ENCODE results near the gene CCDC6. TPM values are rescaled to one million over a fixed set of nuclear protein-coding genes. Genes with fewer than 3 reads are reported as not detected.

CCDC6 gene
- total RNA-seq, 1 experiment from 2014 or later = 91.9 TPM

DNA sequence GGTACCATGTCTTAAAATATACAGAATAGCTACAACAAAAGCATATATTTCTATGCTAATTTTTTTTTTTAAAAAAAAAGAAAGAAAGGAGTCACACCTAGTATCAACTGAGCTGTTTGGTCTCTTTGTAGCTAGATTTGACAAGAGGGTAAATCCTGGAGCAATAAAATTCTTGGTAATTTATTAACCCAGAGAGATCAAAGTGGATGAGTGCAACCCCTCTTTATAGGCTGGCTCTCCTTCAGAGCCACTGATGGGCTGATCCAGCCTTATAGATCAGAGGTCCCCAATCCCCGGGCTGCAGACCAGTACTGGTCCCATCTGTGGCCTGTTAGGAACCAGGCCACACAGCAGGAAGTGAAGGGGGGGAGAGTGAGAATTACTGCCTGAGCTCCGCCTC is 133.3 kb downstream of the CCDC6 start:
- intact Hi-C loops (cut with micrococcal nuclease; ENCODE audit: unreplicated experiment) = no loop called here
- Histone ChIP-seq H3K4me3 (no peak overlapping the region), H3K27me3 (ENCODE audit: insufficient read depth, low read depth) (no peaks in the 10 kb centered on the region), H3F3A (ENCODE audit: insufficient read depth, low read depth) (no peaks in the 10 kb centered on the region), H4K20me1 (ENCODE audit: insufficient read depth) (no peaks in the 10 kb centered on the region), H3K36me3 (ENCODE audit: low read depth) (no peaks in the 10 kb centered on the region), H3K4me1 (replicated peaks; ENCODE audit: insufficient read depth) (no peaks in the 10 kb centered on the region), H3K27ac (no peak overlapping the region), H3K4me2 (no peak overlapping the region), H3K79me2 (ENCODE audit: low read depth) (no peaks in the 10 kb centered on the region), H2AFZ (no peak overlapping the region), H3K9me2 (ENCODE audit: insufficient read depth) (no peaks in the 10 kb centered on the region; the same call in 1 of the 2 replicates), H3K9me3 (ENCODE audit: insufficient read depth, low read depth) (no peaks in the 10 kb centered on the region)
- TF ChIP-seq CTCF (conservative IDR thresholded peaks at IDR 0.05) = no peak
- TF ChIP-seq EZH2 (IDR thresholded peaks at IDR 0.05; ENCODE audit: low read depth) = no peak
- no TSS peak for BruUV-seq (replicated peaks)
- CTCF ChIA-PET = no interaction called here
- POLR2A ChIA-PET (ENCODE audit: unreplicated experiment) = no interaction called here
- DNase-seq = no peak

- ChIA-PET POLR2A (ENCODE audit: unreplicated experiment) (no interaction called here), CTCF (no interaction called here)
- no peaks in the 10 kb centered on the region; the same call in 1 of the 2 replicates for H3K9me2 ChIP-seq (ENCODE audit: insufficient read depth)
- H3K9me3 ChIP-seq (ENCODE audit: insufficient read depth, low read depth) = no peaks in the 10 kb centered on the region
- H3K4me3 ChIP-seq = no peak overlapping the region
- no peaks in the 10 kb centered on the region for H4K20me1 ChIP-seq (ENCODE audit: insufficient read depth)
- BruUV-seq (replicated peaks) = no TSS peak
- no peaks in the 10 kb centered on the region for H3F3A ChIP-seq (ENCODE audit: insufficient read depth, low read depth)
- TF ChIP-seq CTCF (conservative IDR thresholded peaks at IDR 0.05) (no peak), EZH2 (IDR thresholded peaks at IDR 0.05; ENCODE audit: low read depth) (no peak)
- H2AFZ ChIP-seq = no peak overlapping the region
- no peak overlapping the region for H3K4me2 ChIP-seq
- H3K27ac ChIP-seq = no peak overlapping the region
- H3K4me1 ChIP-seq (replicated peaks; ENCODE audit: insufficient read depth) = no peaks in the 10 kb centered on the region
- DNase-seq = no peak
- no peaks in the 10 kb centered on the region for H3K79me2 ChIP-seq (ENCODE audit: low read depth)
- intact Hi-C loops (cut with micrococcal nuclease; ENCODE audit: unreplicated experiment) = no loop called here
- H3K27me3 ChIP-seq (ENCODE audit: insufficient read depth, low read depth) = no peaks in the 10 kb centered on the region
- no peaks in the 10 kb centered on the region for H3K36me3 ChIP-seq (ENCODE audit: low read depth)
These were observed 135.1 kb downstream of the CCDC6 start for GRCh38 chr10:59771162-59771807.

DNA sequence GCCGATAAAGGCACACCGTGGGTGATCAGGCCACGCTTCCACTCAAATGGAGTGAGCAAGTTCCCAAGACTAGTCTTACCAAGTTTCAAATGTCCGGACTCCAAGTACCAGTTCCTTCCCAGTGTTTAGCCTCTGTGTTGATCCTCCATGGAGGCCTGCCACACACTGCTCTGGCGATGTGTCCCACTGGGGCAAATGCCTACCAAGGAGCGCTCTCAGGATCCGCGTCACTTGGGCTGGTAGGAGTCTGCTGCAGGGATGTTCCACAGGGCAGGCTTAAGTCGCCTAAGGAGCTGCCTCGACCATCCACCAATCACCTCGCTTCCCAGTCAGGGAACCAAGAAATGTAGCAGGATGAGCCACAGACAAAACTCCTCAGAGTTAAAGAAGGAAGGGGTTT is 135.7 kb downstream of the CCDC6 start:
- Histone ChIP-seq H3K4me2 (no peak overlapping the region), H3K4me3 (no peak overlapping the region), H3F3A (ENCODE audit: insufficient read depth, low read depth) (no peaks in the 10 kb centered on the region), H3K27ac (no peak overlapping the region), H3K79me2 (ENCODE audit: low read depth) (no peaks in the 10 kb centered on the region), H3K9me2 (ENCODE audit: insufficient read depth) (no peaks in the 10 kb centered on the region; the same call in 1 of the 2 replicates), H3K4me1 (replicated peaks; ENCODE audit: insufficient read depth) (no peaks in the 10 kb centered on the region), H3K27me3 (ENCODE audit: insufficient read depth, low read depth) (no peaks in the 10 kb centered on the region), H2AFZ (no peak overlapping the region), H3K36me3 (ENCODE audit: low read depth) (no peaks in the 10 kb centered on the region), H3K9me3 (ENCODE audit: insufficient read depth, low read depth) (no peaks in the 10 kb centered on the region), H4K20me1 (ENCODE audit: insufficient read depth) (no peaks in the 10 kb centered on the region)
- no peak for DNase-seq
- BruUV-seq (replicated peaks) = no TSS peak
- intact Hi-C loops (cut with micrococcal nuclease; ENCODE audit: unreplicated experiment) = no loop called here
- CTCF ChIA-PET = no interaction called here
- TF ChIP-seq EZH2 (IDR thresholded peaks at IDR 0.05; ENCODE audit: low read depth) = no peak
- TF ChIP-seq CTCF (conservative IDR thresholded peaks at IDR 0.05) = no peak
- POLR2A ChIA-PET (ENCODE audit: unreplicated experiment) = no interaction called here
